HepG2 (cell line): ENCODE data around the gene DENND1C. TPM values are rescaled to one million over a fixed set of nuclear protein-coding genes. Genes with fewer than 3 reads are reported as not detected.

Source experiments
- CAMTA2 ChIP-seq: sonication (generic); formaldehyde crosslinking; IDR thresholded peaks from 2 replicates; pipeline ENCODE4 v1.4.0; 2020; ENCODE audit warnings: mild to moderate bottlenecking, missing genetic modification reagents, borderline replicate concordance
- CBX1 ChIP-seq: IDR thresholded peaks from one replicate; pipeline ENCODE4 v1.6.1; 2016; ENCODE audit warnings: antibody characterized with exemption, low read depth
- CC2D1A ChIP-seq: sonication (generic); formaldehyde crosslinking; IDR thresholded peaks from 2 replicates; pipeline ENCODE4 v1.8.1; 2023; ENCODE audit warnings: mild to moderate bottlenecking, missing genetic modification reagents
- DZIP1 ChIP-seq: sonication (generic); formaldehyde crosslinking; IDR thresholded peaks from 2 replicates; pipeline ENCODE4 v1.5.0; 2020; ENCODE audit warnings: mild to moderate bottlenecking, missing genetic modification reagents
- FOXP1 ChIP-seq, 2 experiments: fragments of 450-650 bp in 1 of 2; IDR thresholded peaks; 2 replicates each; pipeline ENCODE4 v1.6.1; 2017 to 2018; ENCODE audit warnings: antibody characterized with exemption in 1 of 2
- IRX3 ChIP-seq: sonication (generic); formaldehyde crosslinking; IDR thresholded peaks from 2 replicates; pipeline ENCODE4 v1.8.1; 2023; ENCODE audit warnings: mild to moderate bottlenecking, low read depth, missing genetic modification reagents, borderline replicate concordance
- MIXL1 ChIP-seq: IDR thresholded peaks from 2 replicates; pipeline ENCODE4 v1.6.1; 2016
- NCOR1 ChIP-seq: fragments of 200-600 bp; sonication (generic); IDR thresholded peaks from 2 replicates; pipeline ENCODE4 v1.7.0; 2017; ENCODE audit warnings: antibody characterized with exemption, low read length, borderline replicate concordance
- PHF20 ChIP-seq: sonication (generic); formaldehyde crosslinking; IDR thresholded peaks from 2 replicates; pipeline ENCODE4 v1.5.0; 2020; ENCODE audit warnings: mild to moderate bottlenecking, missing genetic modification reagents
- RARG ChIP-seq: sonication (generic); formaldehyde crosslinking; IDR thresholded peaks from 2 replicates; pipeline ENCODE4 v1.4.0; 2020; ENCODE audit warnings: low read depth, mild to moderate bottlenecking, missing genetic modification reagents
- RBAK ChIP-seq: sonication (generic); formaldehyde crosslinking; IDR thresholded peaks from 2 replicates; pipeline ENCODE4 v1.5.1; 2020; ENCODE audit warnings: mild to moderate bottlenecking, missing genetic modification reagents
- REPIN1 ChIP-seq: sonication (generic); formaldehyde crosslinking; IDR thresholded peaks from 2 replicates; pipeline ENCODE4 v1.8.0; 2022; ENCODE audit warnings: missing genetic modification reagents, low read depth, mild to moderate bottlenecking, borderline replicate concordance
- TCF7 ChIP-seq: sonication (generic); IDR thresholded peaks from 2 replicates; pipeline ENCODE4 v1.6.1; 2016; ENCODE audit warnings: antibody characterized with exemption, low read depth
- ZBTB1 ChIP-seq: sonication (generic); formaldehyde crosslinking; IDR thresholded peaks from 2 replicates; pipeline ENCODE4 v1.4.0; 2020; ENCODE audit warnings: missing genetic modification reagents, borderline replicate concordance
- ZEB1 ChIP-seq: IDR thresholded peaks from 2 replicates; pipeline ENCODE4 v1.6.1; 2012; ENCODE audit warnings: mild to moderate bottlenecking, low read depth, inconsistent platforms; ENCODE audit not compliant: insufficient replicate concordance
- ZHX2 ChIP-seq, 2 experiments: sonication (generic) in 1 of 2; formaldehyde crosslinking in 1 of 2; IDR thresholded peaks; 2 replicates each; pipeline versions ENCODE4 v1.6.1 to v1.9.0; 2014 to 2022; ENCODE audit warnings: antibody characterized with exemption in 1 of 2, borderline replicate concordance in 1 of 2, inconsistent platforms in 1 of 2, low read depth in 1 of 2, missing genetic modification reagents in 1 of 2
- ZNF33A ChIP-seq: sonication (generic); formaldehyde crosslinking; IDR thresholded peaks from 2 replicates; pipeline ENCODE4 v1.5.1; 2020; ENCODE audit warnings: missing genetic modification reagents, mild to moderate bottlenecking, moderate library complexity, borderline replicate concordance
- ZNF354B ChIP-seq: sonication (generic); formaldehyde crosslinking; IDR thresholded peaks from 2 replicates; pipeline ENCODE4 v1.8.0; 2022; ENCODE audit warnings: mild to moderate bottlenecking, missing genetic modification reagents
- ZNF446 ChIP-seq: sonication (generic); formaldehyde crosslinking; IDR thresholded peaks from 2 replicates; pipeline ENCODE4 v1.5.0; 2020; ENCODE audit warnings: mild to moderate bottlenecking, missing genetic modification reagents
- ZNF567 ChIP-seq: sonication (generic); formaldehyde crosslinking; IDR thresholded peaks from 2 replicates; pipeline ENCODE4 v1.8.1; 2023; ENCODE audit warnings: mild to moderate bottlenecking, missing genetic modification reagents, borderline replicate concordance
- ZNF615 ChIP-seq: sonication (generic); formaldehyde crosslinking; IDR thresholded peaks from 2 replicates; pipeline ENCODE4 v1.5.0; 2020; ENCODE audit warnings: mild to moderate bottlenecking, missing genetic modification reagents, borderline replicate concordance
- ZNF747 ChIP-seq: sonication (generic); formaldehyde crosslinking; IDR thresholded peaks from 2 replicates; pipeline ENCODE4 v1.8.1; 2023; ENCODE audit warnings: missing genetic modification reagents, mild to moderate bottlenecking, borderline replicate concordance
- polyA plus RNA-seq, 8 experiments: library from polyadenylated mRNA; depleted of rRNA in 3 of 8; stranded (reverse) in 7 of 8; unstranded in 1 of 8; fragments of >200 nt; fragmentation: Illumina TruSeq in 4 of 8; extraction: Trizol in 4 of 8; gene quantifications; 2 replicates each; pipeline versions ENCODE4 v1.2.1 to v1.2.3, GENCODE V29; 2011 to 2016; ENCODE audit warnings: low read depth in 4 of 8, missing spikeins in 1 of 8, mixed read lengths in 1 of 8; ENCODE audit not compliant: insufficient read depth in 1 of 8
- total RNA-seq, 5 experiments: library from RNA; depleted of rRNA; stranded (reverse); fragments of >200 nt; fragmentation: Illumina TruSeq; extraction: Trizol; gene quantifications; 2 replicates each; pipeline ENCODE4 v1.2.3, GENCODE V29; 2016; ENCODE audit warnings: low read depth in 1 of 5

DENND1C gene
- total and polyA plus RNA-seq, 2 of the 13 experiments (the other 11 are each of a cell fraction or from before 2014, with no cell fraction given) = 0.04 to 0.73 TPM

GRCh38 chr19:6424195-6424938, 57.2 kb downstream of the DENND1C start, which contains the start of gene KHSRP (continued):
- TF ChIP-seq REPIN1 (CRISPR knock-in tag) = no peak
- no peak for TF ChIP-seq CAMTA2 (CRISPR knock-in tag)
- TF ChIP-seq CBX1 = no peak
- TF ChIP-seq IRX3 (CRISPR knock-in tag) = no peak
- TF ChIP-seq ZBTB1 (CRISPR knock-in tag) = no peak
- TF ChIP-seq MIXL1 = no peak
- no peak for TF ChIP-seq ZNF354B (CRISPR knock-in tag)
- no peak for TF ChIP-seq ZNF33A (CRISPR knock-in tag)
- TF ChIP-seq ZHX2 (IDR thresholded peaks at IDR 0.05; ENCODE audit: low read depth) = no peak
- no peak for TF ChIP-seq ZHX2 (CRISPR knock-in tag; IDR thresholded peaks at IDR 0.05; ENCODE audit: borderline replicate concordance)
- TF ChIP-seq ZNF446 (CRISPR knock-in tag) = no peak
- no peak for TF ChIP-seq ZNF747 (CRISPR knock-in tag)
- TF ChIP-seq ZEB1 = no peak
- no peak for TF ChIP-seq DZIP1 (CRISPR knock-in tag)
- TF ChIP-seq NCOR1 = no peak
- no peak for TF ChIP-seq CC2D1A
- no peak for TF ChIP-seq ZNF567 (CRISPR knock-in tag)
- no peak for TF ChIP-seq FOXP1 (IDR thresholded peaks at IDR 0.05)
- no peak for TF ChIP-seq FOXP1 (CRISPR knock-in tag; IDR thresholded peaks at IDR 0.05)
- no peak for TF ChIP-seq ZNF615 (CRISPR knock-in tag)
- no peak for TF ChIP-seq RBAK
- no peak for TF ChIP-seq TCF7
- TF ChIP-seq RARG (CRISPR knock-in tag) = no peak
- TF ChIP-seq PHF20 (CRISPR knock-in tag) = peak; percentile 32; the same call in 1 of the 2 replicates
